PC-3 (cell line): ENCODE measurements around the gene CSNK2A1. TPM values are rescaled to one million over a fixed set of nuclear protein-coding genes. Genes with fewer than 3 reads are reported as not detected.

Source experiments
- ATAC-seq: fragments of 200-7000 bp; cut with Tn5 transposase; 2 replicates; pipeline ENCODE4 v1.9.1; 2020; ENCODE audit warnings: mild to moderate bottlenecking, moderate library complexity
- BruUV-seq: library from RNA; stranded (reverse); fragments of 400-500 nt; replicated peaks from 2 replicates; lab custom pipeline; 2021; lab: Mats Ljungman, UMichigan
- CTCF ChIA-PET: fragments of 300-600 bp; sonication (Branson Sonifier 250); formaldehyde crosslinking; loops from one replicate; lab custom pipeline; 2022; ENCODE audit warnings: antibody characterized with exemption; lab: Charles Lee
- POLR2A ChIA-PET: fragments of 300-600 bp; sonication (Branson Sonifier 250); formaldehyde crosslinking; loops from one replicate; lab custom pipeline; 2022; ENCODE audit warnings: antibody characterized with exemption; ENCODE audit not compliant: unreplicated experiment; lab: Charles Lee
- DNase-seq: peaks from one replicate; pipeline ENCODE4 v3.0.0-alpha.2; 2015
- H2AFZ ChIP-seq: fragments of 300-600 bp; sonication (generic); 2 replicates; pipeline ENCODE4 v1.6.0; 2016; ENCODE audit warnings: antibody characterized with exemption, low read length
- H3F3A ChIP-seq: fragments of 300-600 bp; sonication (generic); one replicate; pipeline ENCODE4 v1.6.0; 2017; ENCODE audit warnings: antibody characterized with exemption, low read length, control low read depth, mild to moderate bottlenecking; ENCODE audit not compliant: unreplicated experiment
- H3K27ac ChIP-seq: fragments of 300-600 bp; sonication (generic); 2 replicates; pipeline ENCODE4 v1.5.1; 2016; ENCODE audit warnings: mild to moderate bottlenecking, low read length
- H3K27me3 ChIP-seq: fragments of 300-600 bp; sonication (generic); 2 replicates; pipeline ENCODE4 v1.6.1; 2016; ENCODE audit warnings: low read length, mixed read lengths
- H3K36me3 ChIP-seq: fragments of 300-600 bp; sonication (generic); 2 replicates; pipeline ENCODE4 v1.6.1; 2016; ENCODE audit warnings: low read depth, mixed run types, low read length, mixed read lengths
- H3K4me1 ChIP-seq: fragments of 300-600 bp; sonication (generic); 2 replicates; pipeline ENCODE4 v1.5.1; 2016; ENCODE audit warnings: low read length; ENCODE audit not compliant: insufficient read depth
- H3K4me2 ChIP-seq: fragments of 300-600 bp; sonication (generic); 2 replicates; pipeline ENCODE4 v1.6.0; 2016; ENCODE audit warnings: low read length
- H3K4me3 ChIP-seq: fragments of 300-600 bp; sonication (generic); 2 replicates; pipeline ENCODE4 v1.5.1; 2016; ENCODE audit warnings: mild to moderate bottlenecking, low read length, mixed read lengths
- H3K79me2 ChIP-seq: fragments of 300-600 bp; sonication (generic); 2 replicates; pipeline ENCODE4 v1.6.1; 2017; ENCODE audit warnings: low read length, mixed read lengths
- H3K9ac ChIP-seq: fragments of 300-600 bp; sonication (generic); 2 replicates; pipeline ENCODE4 v1.6.0; 2016; ENCODE audit warnings: mild to moderate bottlenecking, low read length
- H3K9me2 ChIP-seq: fragments of 300-600 bp; sonication (generic); replicated peaks from 2 replicates; pipeline ENCODE4 v1.6.1; 2016; ENCODE audit warnings: mixed run types, low read length, mixed read lengths
- H3K9me3 ChIP-seq: fragments of 300-600 bp; sonication (generic); 2 replicates; pipeline ENCODE4 v1.6.1; 2016; ENCODE audit warnings: low read length, mixed read lengths
- H4K20me1 ChIP-seq: fragments of 300-600 bp; sonication (generic); 2 replicates; pipeline ENCODE4 v1.6.1; 2016; ENCODE audit warnings: low read length, mixed read lengths
- EZH2 ChIP-seq: fragments of 300-600 bp; sonication (generic); IDR thresholded peaks from one replicate; pipeline ENCODE4 v1.6.1; 2017; ENCODE audit warnings: antibody characterized with exemption, mild to moderate bottlenecking, low read length; ENCODE audit not compliant: unreplicated experiment
- EZH2phosphoT487 ChIP-seq: fragments of 300-600 bp; sonication (generic); IDR thresholded peaks from 2 replicates; pipeline ENCODE4 v1.6.1; 2018; ENCODE audit warnings: mild to moderate bottlenecking, antibody characterized with exemption, low read length, borderline replicate concordance
- intact Hi-C: fragments of 100-400 bp; cut with micrococcal nuclease; formaldehyde crosslinking; loops from 2 replicates; pipeline ENCODE4 v1.9.0; 2023
- total RNA-seq: library from RNA; depleted of rRNA; stranded (reverse); fragments of >200 nt; gene quantifications from 2 replicates; pipeline ENCODE4 v1.2.3, GENCODE V29; 2014
- TF ChIP-seq, protein P1 (sequence below): fragments of 300-600 bp; sonication (generic); conservative IDR thresholded peaks from 2 replicates; pipeline ENCODE4 v1.5.1; 2017; ENCODE audit warnings: antibody characterized with exemption, low read depth, mild to moderate bottlenecking, low read length

The CSNK2A1 gene
- total RNA-seq, 1 experiment from 2014 or later, result 161 TPM

DNA sequence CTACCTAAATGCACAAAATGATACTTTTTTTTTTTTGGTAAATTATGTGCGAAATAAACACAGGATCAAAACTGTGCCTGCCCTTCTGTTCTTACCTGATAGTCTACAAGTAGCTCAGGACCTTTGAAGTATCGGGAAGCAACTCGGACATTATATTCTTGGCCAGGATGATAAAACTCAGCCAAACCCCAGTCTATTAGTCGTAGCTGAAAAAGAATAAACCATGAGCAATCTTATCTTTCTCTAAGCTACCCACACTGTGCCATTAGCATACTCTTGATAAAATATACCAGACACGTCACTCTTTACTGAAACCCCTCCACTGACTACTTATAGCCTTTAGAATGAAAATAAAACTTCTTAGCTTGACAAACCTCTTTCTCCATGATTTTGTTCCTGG, 51.4 kb downstream of the CSNK2A1 start:
- no TSS peak for BruUV-seq
- H3K27me3 ChIP-seq, result no peaks in the 10 kb centered on the region
- no peaks in the 10 kb centered on the region for H3K4me1 ChIP-seq
- ChIA-PET POLR2A (no interaction called here), CTCF (interaction anchor here (0.6 kb wide), 1 partner anchor 21 kb away, joined by 4 read pairs; no protein-coding TSS in a partner anchor)
- H3K9ac ChIP-seq, result no peak overlapping the region
- H3K36me3 ChIP-seq, result peaks cover 81% of the 10 kb centered on the region
- H3K79me2 ChIP-seq, result no peaks in the 10 kb centered on the region
- no peak overlapping the region for H2AFZ ChIP-seq
- no peaks in the 10 kb centered on the region for H3K9me2 ChIP-seq
- TF ChIP-seq EZH2phosphoT487 (no peak), EZH2 (no peak)
- TF ChIP-seq, protein P1, sequence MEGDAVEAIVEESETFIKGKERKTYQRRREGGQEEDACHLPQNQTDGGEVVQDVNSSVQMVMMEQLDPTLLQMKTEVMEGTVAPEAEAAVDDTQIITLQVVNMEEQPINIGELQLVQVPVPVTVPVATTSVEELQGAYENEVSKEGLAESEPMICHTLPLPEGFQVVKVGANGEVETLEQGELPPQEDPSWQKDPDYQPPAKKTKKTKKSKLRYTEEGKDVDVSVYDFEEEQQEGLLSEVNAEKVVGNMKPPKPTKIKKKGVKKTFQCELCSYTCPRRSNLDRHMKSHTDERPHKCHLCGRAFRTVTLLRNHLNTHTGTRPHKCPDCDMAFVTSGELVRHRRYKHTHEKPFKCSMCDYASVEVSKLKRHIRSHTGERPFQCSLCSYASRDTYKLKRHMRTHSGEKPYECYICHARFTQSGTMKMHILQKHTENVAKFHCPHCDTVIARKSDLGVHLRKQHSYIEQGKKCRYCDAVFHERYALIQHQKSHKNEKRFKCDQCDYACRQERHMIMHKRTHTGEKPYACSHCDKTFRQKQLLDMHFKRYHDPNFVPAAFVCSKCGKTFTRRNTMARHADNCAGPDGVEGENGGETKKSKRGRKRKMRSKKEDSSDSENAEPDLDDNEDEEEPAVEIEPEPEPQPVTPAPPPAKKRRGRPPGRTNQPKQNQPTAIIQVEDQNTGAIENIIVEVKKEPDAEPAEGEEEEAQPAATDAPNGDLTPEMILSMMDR, result no peak
- ATAC-seq (no peak), DNase-seq (no peak)
- no peaks in the 10 kb centered on the region for H3K9me3 ChIP-seq
- H3K4me2 ChIP-seq, result no peak overlapping the region
- intact Hi-C loops, result no loop called here
- H3F3A ChIP-seq, result no peaks in the 10 kb centered on the region
- no peaks in the 10 kb centered on the region for H4K20me1 ChIP-seq
- H3K27ac ChIP-seq, result no peak overlapping the region
- H3K4me3 ChIP-seq, result no peak overlapping the region

DNA sequence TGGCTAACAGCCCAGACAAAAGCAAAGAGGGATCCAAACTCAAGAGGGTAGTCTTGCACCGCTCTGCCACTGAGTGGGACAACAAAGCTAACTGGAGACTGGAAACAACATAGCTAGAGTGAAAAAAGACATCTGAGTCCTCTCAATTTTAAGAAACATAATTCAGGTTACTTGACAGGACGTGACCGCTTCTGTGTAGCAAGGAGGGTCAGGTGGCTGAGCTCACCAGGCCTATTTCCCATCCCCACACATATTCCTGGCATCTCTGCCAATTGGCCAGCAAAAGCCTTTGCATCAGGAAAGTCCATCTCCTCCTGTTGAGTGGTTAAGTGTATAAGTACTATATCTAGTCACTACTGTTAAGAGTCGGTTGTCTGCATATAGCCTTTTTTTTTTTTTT, 55.9 kb downstream of the CSNK2A1 start:
- H3K9me2 ChIP-seq, result no peaks in the 10 kb centered on the region
- H2AFZ ChIP-seq, result no peak overlapping the region
- H3K4me2 ChIP-seq, result no peak overlapping the region
- ATAC-seq (no peak), DNase-seq (no peak)
- no TSS peak for BruUV-seq
- ChIA-PET POLR2A (no interaction called here), CTCF (no interaction called here)
- no peaks in the 10 kb centered on the region for H3F3A ChIP-seq
- intact Hi-C loops, result no loop called here
- H3K4me1 ChIP-seq, result no peaks in the 10 kb centered on the region
- no peaks in the 10 kb centered on the region for H3K9me3 ChIP-seq
- no peak for TF ChIP-seq EZH2phosphoT487
- TF ChIP-seq EZH2, result no peak
- TF ChIP-seq, protein P1, result no peak
- no peak overlapping the region for H3K4me3 ChIP-seq
- H4K20me1 ChIP-seq, result no peaks in the 10 kb centered on the region
- no peak overlapping the region for H3K9ac ChIP-seq
- no peaks in the 10 kb centered on the region for H3K27me3 ChIP-seq
- peaks cover 80% of the 10 kb centered on the region for H3K36me3 ChIP-seq
- H3K27ac ChIP-seq, result no peak overlapping the region
- H3K79me2 ChIP-seq, result no peaks in the 10 kb centered on the region

DNA sequence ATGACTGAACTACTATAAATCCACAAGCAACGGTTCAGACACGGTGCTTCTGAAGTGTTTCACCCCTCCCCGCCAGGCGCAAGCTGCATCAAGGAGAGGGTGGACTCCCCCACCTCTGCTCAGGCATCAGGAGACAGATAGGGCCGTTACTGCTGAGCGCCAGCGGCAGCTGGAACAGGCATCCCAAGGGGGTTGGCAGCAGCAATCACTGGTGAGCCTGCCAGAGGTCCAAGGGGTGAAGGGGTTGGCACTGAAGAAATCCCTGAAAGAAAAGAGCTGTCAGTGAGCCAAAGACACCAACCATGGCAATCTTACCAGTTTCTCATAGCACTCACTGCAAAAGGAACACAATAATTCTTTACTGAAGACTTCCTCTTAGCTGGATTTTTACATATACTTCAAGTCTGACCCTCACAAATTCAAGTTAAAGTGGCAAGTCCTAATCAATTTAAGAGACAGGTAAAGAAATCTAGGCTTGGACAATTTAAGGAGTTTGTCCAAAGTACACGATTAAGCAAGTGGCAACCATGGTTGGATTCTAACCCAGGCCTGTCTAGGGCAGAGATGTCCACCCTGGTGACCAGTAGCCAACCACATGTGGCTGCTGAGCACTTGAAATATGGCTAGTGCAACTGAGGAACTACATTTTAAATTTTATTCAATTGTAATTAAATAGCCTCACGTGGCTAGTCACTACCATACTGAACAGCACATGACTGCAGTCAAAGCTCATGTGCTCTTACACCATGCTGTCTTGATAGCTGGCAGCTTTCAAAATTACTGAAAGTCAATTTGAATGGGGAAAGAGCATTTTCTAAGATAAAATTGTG, 59.6 kb downstream of the CSNK2A1 start:
- Histone ChIP-seq H3K27me3 (no peaks in the 10 kb centered on the region), H3K9me2 (no peaks in the 10 kb centered on the region), H3K36me3 (peaks cover 67% of the 10 kb centered on the region), H3K4me3 (no peak overlapping the region), H3F3A (no peaks in the 10 kb centered on the region), H3K4me2 (no peak overlapping the region), H3K27ac (no peak overlapping the region), H3K9me3 (no peaks in the 10 kb centered on the region), H2AFZ (no peak overlapping the region), H3K9ac (no peak overlapping the region), H3K79me2 (no peaks in the 10 kb centered on the region), H4K20me1 (no peaks in the 10 kb centered on the region), H3K4me1 (no peaks in the 10 kb centered on the region)
- TF ChIP-seq, protein P1, result no peak
- TF ChIP-seq EZH2, result no peak
- TF ChIP-seq EZH2phosphoT487, result no peak
- ChIA-PET CTCF (interaction anchor here (0.5 kb wide), 2 partner anchors 52 to 161 kb away, joined by 4 to 5 read pairs; no protein-coding TSS in a partner anchor), POLR2A (no interaction called here)
- intact Hi-C loops, result no loop called here
- no peak for DNase-seq
- BruUV-seq, result no TSS peak
- no peak for ATAC-seq
